Measurements from ENCODE around the gene TRIM67.
"Not testable (repeated sequence)": the region's sequence is repeated elsewhere in the genome, so short reads cannot be mapped to it uniquely, and the experiment has no call there.

Gene TRIM67

DNA sequence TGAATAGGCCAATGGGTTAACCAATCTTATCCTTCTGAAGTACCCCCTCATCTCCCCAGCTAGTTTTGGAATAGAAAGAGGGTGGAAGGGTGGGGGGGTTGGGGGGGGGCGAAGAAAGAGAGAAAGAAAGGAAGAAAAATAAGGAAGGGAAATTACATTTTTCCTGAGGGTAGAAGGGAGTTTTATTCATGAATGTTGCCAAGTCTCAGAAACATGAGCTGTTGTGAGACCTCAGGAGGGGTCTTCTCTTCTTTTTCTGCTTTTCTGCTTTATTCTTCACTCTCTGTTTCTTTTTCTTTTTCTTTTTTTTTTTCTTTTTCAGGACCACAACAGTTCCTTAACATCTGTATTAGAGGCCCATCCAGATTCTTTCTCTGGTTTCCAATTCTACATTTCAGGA is 6.0 kb upstream of the TRIM67 start:
- no peaks in the 10 kb centered on the region for H3K4me1 ChIP-seq (ENCODE audit: low read length)
- no peak overlapping the region for H2AFZ ChIP-seq (ENCODE audit: low read length)
- no peaks in the 10 kb centered on the region for H3K9me3 ChIP-seq (replicated peaks; ENCODE audit: insufficient read depth, low read length)
- H3K9ac ChIP-seq (ENCODE audit: low read length), result no peak overlapping the region
- H3F3A ChIP-seq (ENCODE audit: insufficient read depth, low read length), result no peaks in the 10 kb centered on the region
- no peaks in the 10 kb centered on the region for H3K27me3 ChIP-seq (replicated peaks; ENCODE audit: insufficient read depth, low read length)
- no peaks in the 10 kb centered on the region for H3K9me2 ChIP-seq (replicated peaks; ENCODE audit: insufficient read depth, low read length)
- H4K20me1 ChIP-seq (ENCODE audit: insufficient read depth, low read length), result no peaks in the 10 kb centered on the region
- H3K4me2 ChIP-seq (ENCODE audit: low read depth, low read length), result no peak overlapping the region
- no peak overlapping the region for H3K27ac ChIP-seq (ENCODE audit: low read length)
- TF ChIP-seq EZH2phosphoT487 (IDR thresholded peaks at IDR 0.05; ENCODE audit: low read length), result no peak
- no peak for TF ChIP-seq EZH2 (optimal IDR thresholded peaks at IDR 0.05; ENCODE audit: low read depth, low read length)
- TF ChIP-seq CTCF (IDR thresholded peaks at IDR 0.05; ENCODE audit: low read length), result no peak
- DNase-seq, result no peak
- H3K79me2 ChIP-seq (ENCODE audit: low read length), result no peaks in the 10 kb centered on the region
- H3K4me3 ChIP-seq (ENCODE audit: low read length), result no peak overlapping the region
- no peaks in the 10 kb centered on the region for H3K36me3 ChIP-seq (replicated peaks; ENCODE audit: insufficient read depth, low read length)

- no peaks in the 10 kb centered on the region; the same call in 1 of the 2 replicates for H3K27me3 ChIP-seq (replicated peaks; ENCODE audit: insufficient read depth, low read length)
- H3K9ac ChIP-seq (ENCODE audit: low read length), result no peak overlapping the region
- TF ChIP-seq EZH2 (optimal IDR thresholded peaks at IDR 0.05; ENCODE audit: low read depth, low read length) (no peak), EZH2phosphoT487 (IDR thresholded peaks at IDR 0.05; ENCODE audit: low read length) (no peak), CTCF (IDR thresholded peaks at IDR 0.05; ENCODE audit: low read length) (no peak)
- no peaks in the 10 kb centered on the region for H3K9me2 ChIP-seq (replicated peaks; ENCODE audit: insufficient read depth, low read length)
- H3F3A ChIP-seq (ENCODE audit: insufficient read depth, low read length), result no peaks in the 10 kb centered on the region
- no peaks in the 10 kb centered on the region for H3K9me3 ChIP-seq (replicated peaks; ENCODE audit: insufficient read depth, low read length)
- H2AFZ ChIP-seq (ENCODE audit: low read length), result no peak overlapping the region
- H3K4me1 ChIP-seq (ENCODE audit: low read length), result no peaks in the 10 kb centered on the region
- H3K4me3 ChIP-seq (ENCODE audit: low read length), result no peak overlapping the region
- H4K20me1 ChIP-seq (ENCODE audit: insufficient read depth, low read length), result no peaks in the 10 kb centered on the region
- H3K27ac ChIP-seq (ENCODE audit: low read length), result no peak overlapping the region
- no peaks in the 10 kb centered on the region for H3K79me2 ChIP-seq (ENCODE audit: low read length)
- H3K4me2 ChIP-seq (ENCODE audit: low read depth, low read length), result no peak overlapping the region
- no peak for DNase-seq
- no peaks in the 10 kb centered on the region for H3K36me3 ChIP-seq (replicated peaks; ENCODE audit: insufficient read depth, low read length)
Observed at GRCh38 chr1:231157311-231157710, 4.5 kb upstream of the TRIM67 start.

DNA sequence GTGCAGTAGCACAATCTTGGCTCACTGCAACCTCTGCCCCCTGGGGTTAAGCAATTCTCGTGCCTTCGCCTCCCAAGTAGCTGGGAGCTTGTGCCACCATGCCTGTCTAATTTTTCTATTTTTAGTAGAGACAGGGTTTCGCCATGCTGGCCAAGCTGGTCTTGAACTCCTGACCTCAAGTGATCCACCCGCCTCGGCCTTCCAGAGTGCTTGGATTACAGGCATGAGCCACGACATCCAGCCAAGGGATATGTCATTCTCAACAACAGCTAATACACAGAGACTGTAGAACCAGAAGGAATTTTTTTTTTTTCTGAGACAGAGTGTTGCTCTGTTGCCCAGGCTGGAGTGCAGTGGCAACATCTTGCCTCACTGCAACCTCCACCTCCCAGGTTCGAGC is 3.7 kb upstream of the TRIM67 start:
- not testable (repeated sequence) for H3K4me3 ChIP-seq (ENCODE audit: low read length); H3K9me3 ChIP-seq (replicated peaks; ENCODE audit: insufficient read depth, low read length); H3K9ac ChIP-seq (ENCODE audit: low read length); H4K20me1 ChIP-seq (ENCODE audit: insufficient read depth, low read length); H3K27me3 ChIP-seq (replicated peaks; ENCODE audit: insufficient read depth, low read length); H2AFZ ChIP-seq (ENCODE audit: low read length); H3K79me2 ChIP-seq (ENCODE audit: low read length); H3K4me1 ChIP-seq (ENCODE audit: low read length); DNase-seq; H3K4me2 ChIP-seq (ENCODE audit: low read depth, low read length); H3K27ac ChIP-seq (ENCODE audit: low read length); H3K36me3 ChIP-seq (replicated peaks; ENCODE audit: insufficient read depth, low read length); H3F3A ChIP-seq (ENCODE audit: insufficient read depth, low read length); H3K9me2 ChIP-seq (replicated peaks; ENCODE audit: insufficient read depth, low read length)

DNA sequence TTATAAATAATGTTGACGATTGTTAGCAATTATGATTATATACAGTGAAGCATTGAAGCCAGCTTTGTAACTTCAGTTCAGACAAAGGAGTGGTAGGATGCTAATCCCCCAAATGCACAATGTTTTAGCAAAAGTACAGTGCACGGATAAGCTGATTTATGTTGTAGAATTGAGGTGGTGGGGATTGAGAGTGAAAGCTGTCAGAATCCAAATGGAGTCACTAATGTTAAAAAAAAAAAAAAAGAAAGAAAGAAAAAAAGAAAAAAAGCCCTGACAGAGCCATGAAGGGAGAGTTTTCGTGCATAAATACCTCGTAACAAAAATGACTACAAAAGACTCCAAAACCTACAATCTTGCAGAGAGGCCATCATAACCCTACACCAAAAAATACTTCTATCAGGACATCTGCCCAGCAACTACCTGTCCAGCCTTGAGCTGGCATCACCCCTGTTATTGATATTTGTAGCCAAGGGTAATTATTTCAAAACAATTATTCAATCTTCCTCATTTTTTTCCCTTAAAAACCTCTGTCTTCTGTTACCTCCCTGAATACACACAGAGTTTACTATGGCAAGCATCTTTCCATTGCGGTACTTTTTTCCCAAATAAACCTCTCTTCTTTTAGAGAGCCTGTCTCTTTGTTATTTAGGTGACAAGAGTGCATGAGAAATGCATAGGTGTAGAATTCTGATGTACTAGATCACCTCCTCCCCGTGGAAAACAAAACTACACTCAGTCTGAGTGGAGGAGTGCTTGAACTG is 2.5 kb upstream of the TRIM67 start:
- no peak for TF ChIP-seq EZH2 (optimal IDR thresholded peaks at IDR 0.05; ENCODE audit: low read depth, low read length)
- no peak for TF ChIP-seq CTCF (IDR thresholded peaks at IDR 0.05; ENCODE audit: low read length)
- no peak for TF ChIP-seq EZH2phosphoT487 (IDR thresholded peaks at IDR 0.05; ENCODE audit: low read length)
- H3K36me3 ChIP-seq (replicated peaks; ENCODE audit: insufficient read depth, low read length), result no peaks in the 10 kb centered on the region
- H3K79me2 ChIP-seq (ENCODE audit: low read length), result no peaks in the 10 kb centered on the region
- no peaks in the 10 kb centered on the region; the same call in 1 of the 2 replicates for H3K27me3 ChIP-seq (replicated peaks; ENCODE audit: insufficient read depth, low read length)
- H3K4me1 ChIP-seq (ENCODE audit: low read length), result no peaks in the 10 kb centered on the region
- H3K9me2 ChIP-seq (replicated peaks; ENCODE audit: insufficient read depth, low read length), result no peaks in the 10 kb centered on the region
- H3K4me2 ChIP-seq (ENCODE audit: low read depth, low read length), result no peak overlapping the region
- no peaks in the 10 kb centered on the region for H3K9me3 ChIP-seq (replicated peaks; ENCODE audit: insufficient read depth, low read length)
- H4K20me1 ChIP-seq (ENCODE audit: insufficient read depth, low read length), result no peaks in the 10 kb centered on the region
- H3K9ac ChIP-seq (ENCODE audit: low read length), result no peak overlapping the region
- H3K27ac ChIP-seq (ENCODE audit: low read length), result no peak overlapping the region
- no peak overlapping the region for H3K4me3 ChIP-seq (ENCODE audit: low read length)
- H2AFZ ChIP-seq (ENCODE audit: low read length), result no peak overlapping the region
- DNase-seq, result no peak
- H3F3A ChIP-seq (ENCODE audit: insufficient read depth, low read length), result no peaks in the 10 kb centered on the region
